K562 (cell line): ENCODE measurements around the gene MAGI2.

Experiments used
- CTCF ChIP-seq, 3 experiments: IDR thresholded peaks in 2 of 3; conservative IDR thresholded peaks in 1 of 3; 2 replicates each; pipeline ENCODE4 v1.5.1; 2011 to 2012; ENCODE audit warnings: low read length in 3 of 3, mild to moderate bottlenecking in 3 of 3, control low read depth in 2 of 3, improper control_type of control experiment in 1 of 3, inconsistent platforms in 1 of 3, low read depth in 1 of 3, mixed read lengths in 1 of 3, moderate library complexity in 1 of 3; ENCODE audit not compliant: insufficient read depth in 2 of 3
- ESRRA ChIP-seq: fragments of 450-650 bp; IDR thresholded peaks from 2 replicates; pipeline ENCODE4 v1.6.1; 2014; ENCODE audit warnings: low read depth, mild to moderate bottlenecking, moderate library complexity, borderline replicate concordance
- FOXA1 ChIP-seq: fragments of 450-650 bp; IDR thresholded peaks from 2 replicates; pipeline ENCODE4 v1.6.1; 2016; ENCODE audit warnings: mild to moderate bottlenecking, borderline replicate concordance
- JUND ChIP-seq, 2 experiments: IDR thresholded peaks; 2 replicates in 1 of 2; 3 replicates in 1 of 2; pipeline ENCODE4 v1.6.1; 2011; ENCODE audit warnings: borderline replicate concordance in 2 of 2, low read depth in 2 of 2, low read length in 2 of 2, improper control_type of control experiment in 1 of 2, missing biosample characterization in 1 of 2, missing genetic modification characterization in 1 of 2, missing genetic modification reagents in 1 of 2
- MECOM ChIP-seq: fragments of 250-450 bp; sonication (Bioruptor Pico); IDR thresholded peaks from 2 replicates; pipeline ENCODE4 v1.8.0; 2022; ENCODE audit warnings: inconsistent platforms
- POLR2A ChIP-seq: fragments of 450-650 bp; conservative IDR thresholded peaks from 2 replicates; pipeline ENCODE4 v1.6.1; 2016
- SMC3 ChIP-seq: conservative IDR thresholded peaks from 2 replicates; pipeline ENCODE4 v1.6.1; 2011; ENCODE audit warnings: low read depth, low read length, improper control_type of control experiment; ENCODE audit not compliant: insufficient read depth
- TAF1 ChIP-seq: IDR thresholded peaks from 2 replicates; pipeline ENCODE4 v1.6.1; 2011; ENCODE audit warnings: mild to moderate bottlenecking, low read length, moderate library complexity; ENCODE audit not compliant: insufficient read depth, control insufficient read depth, severe bottlenecking; ENCODE audit errors: extremely low read depth
- TF ChIP-seq, protein P1 (sequence below): sonication (generic); formaldehyde crosslinking; IDR thresholded peaks from 2 replicates; pipeline ENCODE4 v1.8.0; 2022; ENCODE audit warnings: mild to moderate bottlenecking, missing genetic modification reagents

DNA sequence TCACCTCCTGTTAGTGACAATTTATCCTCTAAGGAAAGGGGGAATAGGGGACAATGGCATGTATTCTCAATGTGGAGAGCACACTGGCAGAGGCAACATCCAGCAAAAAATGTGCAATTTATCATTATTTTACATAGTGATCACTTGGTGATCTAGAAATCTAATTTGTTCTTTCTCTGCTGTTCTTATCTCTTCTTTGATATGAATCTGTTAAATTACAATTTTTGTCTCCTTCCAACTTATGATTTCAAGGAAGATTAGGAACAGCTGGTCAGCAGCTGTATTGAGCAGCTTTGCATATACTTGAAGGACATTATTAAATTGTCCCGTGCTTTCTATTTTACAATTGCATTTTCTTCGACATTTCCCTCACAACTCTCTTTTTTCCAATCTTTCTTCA, 213.1 kb downstream of the MAGI2 start:
- TF ChIP-seq CTCF (IDR thresholded peaks at IDR 0.05 in 2 of 3, conservative IDR thresholded peaks at IDR 0.05 in 1 of 3; ENCODE audit: insufficient read depth in 2 of 3, low read depth in 1 of 3, low read length in 3 of 3) (no peak), MECOM (no peak), ESRRA (no peak), FOXA1 (no peak), SMC3 (no peak), JUND (IDR thresholded peaks at IDR 0.05; ENCODE audit: borderline replicate concordance, low read depth, low read length) (no peak), JUND (tag; IDR thresholded peaks at IDR 0.05; ENCODE audit: borderline replicate concordance, low read depth, low read length) (no peak), POLR2A (no peak), TAF1 (no peak)
- TF ChIP-seq, protein P1, sequence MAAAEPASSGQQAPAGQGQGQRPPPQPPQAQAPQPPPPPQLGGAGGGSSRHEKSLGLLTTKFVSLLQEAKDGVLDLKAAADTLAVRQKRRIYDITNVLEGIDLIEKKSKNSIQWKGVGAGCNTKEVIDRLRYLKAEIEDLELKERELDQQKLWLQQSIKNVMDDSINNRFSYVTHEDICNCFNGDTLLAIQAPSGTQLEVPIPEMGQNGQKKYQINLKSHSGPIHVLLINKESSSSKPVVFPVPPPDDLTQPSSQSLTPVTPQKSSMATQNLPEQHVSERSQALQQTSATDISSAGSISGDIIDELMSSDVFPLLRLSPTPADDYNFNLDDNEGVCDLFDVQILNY (CRISPR knock-in tag): no peak
